Coronary artery (tissue), 2 donors: ENCODE results near the gene IL36A.

Experiments used
- DNase-seq: peaks from one replicate; pipeline ENCODE4 v3.0.0-alpha.2; 2017; ENCODE audit warnings: low spot score
- H3K27ac ChIP-seq, 2 donors: fragments of 200-600 bp; sonication (generic); one replicate each; pipeline ENCODE4 v1.5.1; 2016 to 2019
- H3K4me3 ChIP-seq: fragments of 200-600 bp; sonication (generic); 2 replicates; pipeline ENCODE4 v1.5.1; 2016; ENCODE audit warnings: mild to moderate bottlenecking, moderate library complexity
- CTCF ChIP-seq: fragments of 200-600 bp; sonication (generic); IDR thresholded peaks from one replicate; pipeline ENCODE4 v1.5.1; 2019; ENCODE audit warnings: antibody characterized with exemption

Gene IL36A

GRCh38 chr2:112989611-112990010 lies 15.6 kb upstream of the IL36A start:
- no peak for DNase-seq
- H3K4me3 ChIP-seq = no peak overlapping the region

GRCh38 chr2:112993831-112994230 lies 11.4 kb upstream of the IL36A start:
- Histone ChIP-seq H3K4me3 (no peak overlapping the region), H3K27ac (no peak overlapping the region)

More at GRCh38 chr2:112989611-112990010, 15.6 kb upstream of the IL36A start:
- no peak overlapping the region for H3K27ac ChIP-seq
- TF ChIP-seq CTCF = no peak

GRCh38 chr2:112994648-112995047 lies 10.6 kb upstream of the IL36A start:
- no peak overlapping the region for H3K27ac ChIP-seq
- no peak for TF ChIP-seq CTCF
- DNase-seq = no peak
- no peak overlapping the region for H3K4me3 ChIP-seq

More at GRCh38 chr2:112993831-112994230, 11.4 kb upstream of the IL36A start:
- DNase-seq = no peak
- TF ChIP-seq CTCF = no peak

GRCh38 chr2:112995346-112995920 lies 9.8 kb upstream of the IL36A start:
- no peak overlapping the region for H3K27ac ChIP-seq
- no peak overlapping the region for H3K4me3 ChIP-seq
- TF ChIP-seq CTCF = no peak
- no peak for DNase-seq

- Histone ChIP-seq H3K4me3 (no peak overlapping the region), H3K27ac (no peak overlapping the region)
- no peak for DNase-seq
- no peak for TF ChIP-seq CTCF
These were observed 8.6 kb upstream of the IL36A start for GRCh38 chr2:112996635-112997034.

- DNase-seq = no peak
- TF ChIP-seq CTCF = no peak
- Histone ChIP-seq H3K4me3 (no peak overlapping the region), H3K27ac (no peak overlapping the region)
These were observed 8.1 kb upstream of the IL36A start for GRCh38 chr2:112997151-112997550.

GRCh38 chr2:113000436-113000835 lies 4.8 kb upstream of the IL36A start:
- TF ChIP-seq CTCF = no peak
- DNase-seq = no peak
- no peak overlapping the region for H3K4me3 ChIP-seq
- H3K27ac ChIP-seq = no peak overlapping the region
